AG04450 (cell line): ENCODE results near the gene SCTR. TPM values are rescaled to one million over a fixed set of nuclear protein-coding genes. Genes with fewer than 3 reads are reported as not detected.

Experiments
- CTCF ChIA-PET: fragments of 300-600, 350-600 bp; formaldehyde crosslinking; extraction: SDS; loops from one replicate; lab custom pipeline; 2022; ENCODE audit warnings: antibody characterized with exemption, inconsistent platforms; lab: Charles Lee
- POLR2A ChIA-PET: fragments of 350-600 bp; formaldehyde crosslinking; extraction: SDS; loops from one replicate; lab custom pipeline; 2021; ENCODE audit warnings: antibody characterized with exemption, inconsistent platforms; lab: Yijun Ruan, JAX
- DNase-seq: peaks from one replicate; pipeline ENCODE4 v3.0.0-alpha.2; 2011; ENCODE audit warnings: low read depth, low spot score
- H3K27ac ChIP-seq: one replicate; pipeline ENCODE4 v1.5.1; 2012; ENCODE audit warnings: low read depth, low read length, control low read depth
- H3K27me3 ChIP-seq: one replicate; pipeline ENCODE4 v1.6.0; 2012; ENCODE audit warnings: low read length; ENCODE audit not compliant: control insufficient read depth, insufficient read depth
- H3K4me3 ChIP-seq: 2 replicates; pipeline ENCODE4 v1.5.1; 2011; ENCODE audit warnings: mild to moderate bottlenecking, low read depth, low read length, control low read depth
- H3K9me3 ChIP-seq: 2 replicates; pipeline ENCODE4 v1.5.1; 2012; ENCODE audit warnings: low read length; ENCODE audit not compliant: control insufficient read depth, insufficient read depth
- CTCF ChIP-seq: IDR thresholded peaks from 2 replicates; pipeline ENCODE4 v1.5.1; 2011; ENCODE audit warnings: low read depth, low read length, control low read depth, inconsistent platforms
- polyA plus RNA-seq: library from polyadenylated mRNA; depleted of rRNA; stranded (reverse); fragments of >200 nt; gene quantifications from 2 replicates; pipeline ENCODE4 v1.2.3, GENCODE V29; 2011

The SCTR gene
- polyA plus RNA-seq, 1 experiment = not detected

DNA sequence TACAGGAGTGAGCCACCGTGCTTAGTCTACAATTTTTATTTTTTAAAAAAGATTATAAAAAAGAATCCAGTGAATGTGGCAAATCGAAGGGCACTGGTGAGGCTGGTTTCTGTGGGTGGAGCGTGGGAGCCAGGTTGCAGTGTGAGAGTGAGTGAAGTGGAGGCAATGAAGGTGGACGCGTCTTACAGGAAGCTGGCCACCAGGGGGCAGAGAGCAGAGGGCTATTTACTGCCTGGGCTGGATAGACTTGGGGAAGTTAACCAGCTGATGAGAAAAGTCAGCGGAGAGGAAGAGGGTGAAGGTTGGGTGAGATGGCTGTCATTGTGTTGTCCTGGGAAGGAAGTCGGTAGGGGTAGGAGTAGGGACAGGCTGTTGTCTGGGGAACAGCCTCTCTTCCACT, 6.8 kb downstream of the SCTR start:
- peaks cover 3% of the 10 kb centered on the region for H3K27me3 ChIP-seq
- H3K27ac ChIP-seq = no peak overlapping the region
- ChIA-PET CTCF (interaction anchor here (0.6 to 1.2 kb wide), 4 partner anchors 9 to 630 kb away, joined by 3 read pairs; no protein-coding TSS in a partner anchor), POLR2A (no interaction called here)
- DNase-seq = no peak
- H3K9me3 ChIP-seq = no peaks in the 10 kb centered on the region
- no peak overlapping the region for H3K4me3 ChIP-seq
- TF ChIP-seq CTCF = peak; percentile 66

DNA sequence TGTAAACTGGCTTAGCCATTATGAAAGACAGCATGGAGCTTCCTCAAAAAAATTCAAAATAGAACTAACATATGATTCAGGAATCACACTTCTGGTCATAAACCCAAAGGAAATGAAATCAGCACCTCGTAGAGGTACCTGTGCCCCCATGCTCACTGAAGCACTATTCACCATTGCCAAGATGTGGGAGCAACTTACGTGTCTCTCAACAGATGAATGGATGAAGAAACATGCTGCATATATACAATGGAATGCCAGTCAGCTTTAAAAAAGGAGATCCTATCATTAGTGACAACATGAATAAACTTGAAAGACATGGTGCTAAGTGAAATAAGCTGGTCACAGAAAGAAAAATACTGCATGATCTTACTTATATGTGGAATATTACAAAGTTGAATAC, 8.2 kb downstream of the SCTR start:
- no peak for DNase-seq
- CTCF ChIA-PET = no interaction called here
- H3K27ac ChIP-seq = no peak overlapping the region
- no peaks in the 10 kb centered on the region for H3K9me3 ChIP-seq
- TF ChIP-seq CTCF = no peak
- no peak overlapping the region for H3K4me3 ChIP-seq
- peaks cover 3% of the 10 kb centered on the region for H3K27me3 ChIP-seq
- POLR2A ChIA-PET = no interaction called here

DNA sequence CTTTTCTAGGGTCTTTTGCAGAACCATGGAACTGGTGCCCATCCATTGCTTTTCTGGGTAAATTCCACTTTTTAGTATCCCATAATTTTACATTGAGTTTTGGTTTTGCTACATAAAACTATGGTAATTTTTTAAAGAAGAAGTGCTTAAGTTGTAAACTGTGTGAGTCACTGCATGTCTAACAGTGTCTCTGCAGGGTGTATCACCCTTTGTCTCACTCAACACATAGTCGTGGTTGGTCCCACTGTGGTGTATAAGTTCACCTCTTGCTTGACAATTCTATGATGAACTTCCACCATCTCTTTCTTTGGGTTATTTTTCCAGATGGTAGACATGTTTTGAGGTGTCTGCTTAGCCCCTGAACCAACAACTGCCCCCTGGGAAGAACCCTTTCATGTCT, 10.5 kb downstream of the SCTR start:
- no peak overlapping the region for H3K27ac ChIP-seq
- no peak for DNase-seq
- H3K27me3 ChIP-seq = peaks cover 3% of the 10 kb centered on the region
- ChIA-PET POLR2A (no interaction called here), CTCF (no interaction called here)
- no peak overlapping the region for H3K4me3 ChIP-seq
- H3K9me3 ChIP-seq = no peaks in the 10 kb centered on the region
- no peak for TF ChIP-seq CTCF

DNA sequence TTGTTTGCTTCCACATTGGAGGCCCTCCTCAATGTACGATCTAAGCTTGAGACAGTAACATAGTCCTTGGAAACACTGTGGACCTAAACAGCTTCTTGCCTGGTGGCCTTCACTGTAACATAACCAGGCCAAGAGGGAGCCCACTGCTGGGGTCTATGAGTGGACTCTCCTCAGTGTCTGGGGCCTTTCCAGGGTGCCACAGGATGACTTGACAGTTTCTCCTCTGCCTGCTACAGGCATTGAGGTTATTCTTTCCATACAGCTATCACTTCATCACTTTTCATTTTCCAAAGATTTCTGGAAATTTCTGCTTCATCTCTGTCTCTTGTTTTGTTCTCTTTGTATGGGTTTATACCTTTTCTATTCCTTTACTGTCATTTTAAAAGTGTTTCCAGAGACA, 11.3 kb downstream of the SCTR start:
- ChIA-PET POLR2A (no interaction called here), CTCF (no interaction called here)
- no peak overlapping the region for H3K27ac ChIP-seq
- H3K4me3 ChIP-seq = no peak overlapping the region
- no peak for DNase-seq
- H3K27me3 ChIP-seq = peaks cover 3% of the 10 kb centered on the region
- no peak for TF ChIP-seq CTCF
- H3K9me3 ChIP-seq = no peaks in the 10 kb centered on the region

DNA sequence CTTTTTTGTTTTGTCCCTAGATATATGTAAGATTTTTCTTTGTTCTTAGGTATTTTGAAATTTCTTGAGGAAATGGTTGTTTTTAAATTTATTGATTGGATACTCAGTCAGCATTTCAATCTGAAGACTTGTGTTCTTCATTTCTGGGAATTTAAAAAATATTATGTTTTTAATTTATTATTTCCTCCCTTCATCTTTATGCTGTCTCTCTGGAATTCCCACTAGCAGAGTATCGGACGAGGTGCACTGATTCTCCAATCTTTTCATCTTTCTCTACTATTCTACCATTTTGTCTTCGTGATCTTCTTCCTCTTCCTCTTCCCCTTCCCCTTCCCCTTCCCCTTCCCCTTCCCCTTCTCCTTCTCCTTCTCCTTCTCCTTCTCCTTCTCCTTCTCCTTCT, 12.3 kb downstream of the SCTR start:
- ChIA-PET CTCF (no interaction called here), POLR2A (no interaction called here)
- H3K27ac ChIP-seq = no peak overlapping the region
- peaks cover 3% of the 10 kb centered on the region for H3K27me3 ChIP-seq
- no peak for DNase-seq
- H3K9me3 ChIP-seq = no peaks in the 10 kb centered on the region
- TF ChIP-seq CTCF = no peak
- no peak overlapping the region for H3K4me3 ChIP-seq
